GM21381 (cell line): ENCODE data around the gene CAPN15.

Source experiments
- ATAC-seq: cut with Tn5 transposase; IDR thresholded peaks from one replicate; pipeline ENCODE4 v1.9.1; 2021; ENCODE audit warnings: mild to moderate bottlenecking, moderate library complexity; ENCODE audit not compliant: unreplicated experiment

CAPN15 gene

DNA sequence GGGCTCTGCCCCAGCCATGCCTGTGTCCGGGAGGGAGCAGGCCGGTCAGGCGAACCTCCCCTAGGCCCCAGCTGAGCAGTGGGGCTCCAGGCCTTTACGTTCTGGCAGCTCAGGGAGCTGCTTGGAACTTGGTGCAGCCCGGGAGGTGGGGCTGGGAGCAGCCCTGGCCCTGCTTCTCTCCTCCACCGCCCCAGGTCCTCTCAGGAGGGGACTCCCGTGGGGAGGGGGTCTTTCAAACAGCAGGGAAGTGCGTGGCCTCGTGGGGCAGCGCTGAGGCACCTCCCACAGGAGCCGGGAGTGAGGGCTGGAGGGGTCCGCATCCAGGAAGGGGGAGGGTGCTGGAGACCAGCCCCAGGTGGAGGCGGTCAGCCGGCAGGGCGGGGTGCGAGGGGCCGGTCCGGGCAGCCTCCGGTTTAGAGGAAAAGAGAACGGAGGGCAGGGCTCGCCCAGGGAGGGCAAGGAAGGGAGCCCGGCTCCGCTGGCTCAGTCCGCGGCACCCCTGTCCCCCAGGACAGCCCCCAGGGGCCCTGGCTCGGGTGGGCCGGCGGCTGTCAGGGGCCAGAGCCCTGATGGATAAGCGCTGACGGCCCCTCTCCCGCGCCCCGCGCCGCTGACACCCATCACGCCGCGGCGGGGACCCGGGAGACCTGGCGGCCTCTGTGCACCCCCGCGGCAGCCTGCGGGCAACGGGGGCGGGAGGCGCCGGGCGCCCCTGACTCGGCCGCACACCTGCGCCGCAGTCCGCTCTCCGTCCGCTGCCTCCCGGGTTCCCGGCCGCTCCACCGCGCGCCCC is 32.1 kb downstream of the CAPN15 start:
- ATAC-seq, result no peak

DNA sequence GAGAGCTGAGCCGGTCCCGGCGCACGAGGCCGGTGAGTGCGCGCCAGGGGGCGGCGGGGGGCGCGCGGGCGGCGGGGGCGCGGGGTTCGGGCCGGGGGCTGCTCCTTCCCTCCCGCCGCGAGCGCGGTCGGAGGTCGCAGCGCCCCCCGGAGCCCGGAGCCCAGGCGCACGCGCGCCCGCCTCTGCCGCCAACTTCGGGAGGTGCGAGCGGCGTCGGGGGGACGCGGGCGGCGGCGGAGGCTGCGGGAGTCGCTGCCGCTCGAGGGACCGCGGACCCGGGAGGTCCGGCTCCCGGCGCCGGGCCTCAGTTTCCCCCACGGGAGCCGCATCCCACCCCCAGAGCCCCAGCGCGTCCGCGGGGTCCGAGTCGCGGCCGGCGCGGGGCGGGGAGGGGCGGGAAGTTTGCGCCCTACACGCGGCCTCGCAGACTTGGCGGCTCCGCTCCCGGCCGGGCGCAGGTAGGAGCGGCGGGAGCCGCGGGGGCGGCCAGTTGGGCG is 32.7 kb downstream of the CAPN15 start, which contains the start of gene PRR35:
TSS of gene PRR35 (plus strand) at position 191 of the 497 bp plus-strand sequence. CDS start 2,901 bp downstream, outside the sequence.
- no peak for ATAC-seq

DNA sequence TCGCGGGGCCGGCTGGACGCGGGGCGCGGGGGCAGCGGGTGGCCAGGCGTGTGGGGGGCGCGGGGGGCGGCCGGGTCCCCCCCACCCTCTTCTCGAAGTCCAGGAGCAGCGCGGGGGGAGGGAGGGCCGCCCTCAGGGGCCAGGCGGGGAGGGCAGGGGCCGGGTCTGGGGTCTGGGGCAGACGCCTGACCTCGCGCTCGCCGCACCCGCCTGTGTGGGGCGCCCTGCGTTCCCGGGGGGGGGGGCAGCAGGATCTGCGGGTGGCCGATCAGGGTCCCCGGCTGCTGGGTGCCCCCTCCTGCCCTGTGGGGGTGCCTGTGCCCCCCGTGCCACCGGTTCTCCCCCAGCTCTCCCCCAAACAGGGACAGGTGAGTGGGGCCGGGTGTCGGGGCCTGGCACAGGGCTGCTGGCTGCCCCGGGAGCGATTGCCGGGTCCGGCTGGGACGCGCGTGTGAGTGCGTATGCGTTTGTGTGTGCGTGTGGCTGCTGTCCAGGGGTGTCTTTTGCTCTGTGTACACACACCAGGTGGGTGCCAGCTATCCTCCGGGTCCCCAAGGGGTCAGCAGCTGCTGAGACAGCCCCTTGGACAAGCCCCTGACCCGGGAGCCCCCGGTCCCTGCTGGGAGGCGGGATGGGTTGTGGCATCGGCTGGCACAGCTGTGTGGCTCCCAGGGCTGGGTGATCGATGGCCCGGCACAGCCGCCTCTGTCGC is 33.3 kb downstream of the CAPN15 start:
- no peak for ATAC-seq

DNA sequence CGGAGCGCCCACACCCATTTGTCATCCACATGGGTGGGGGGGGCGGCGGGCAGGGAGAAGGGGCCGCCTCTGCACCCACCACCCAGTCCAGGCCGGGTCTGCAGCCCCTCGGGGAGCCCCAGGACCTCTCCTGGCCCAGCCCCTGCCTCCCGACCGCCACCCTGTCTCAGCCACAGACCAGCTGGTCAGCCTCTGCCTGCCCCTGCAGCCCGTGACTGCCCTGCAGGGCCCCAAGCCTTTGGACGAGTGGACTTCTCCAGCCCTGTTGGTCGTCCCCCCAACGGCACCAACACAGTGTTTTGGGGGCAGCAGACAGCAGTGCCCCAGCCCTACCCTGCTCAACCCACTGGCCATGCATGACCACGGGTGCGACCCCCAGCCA is 33.9 kb downstream of the CAPN15 start:
- ATAC-seq, result no peak

DNA sequence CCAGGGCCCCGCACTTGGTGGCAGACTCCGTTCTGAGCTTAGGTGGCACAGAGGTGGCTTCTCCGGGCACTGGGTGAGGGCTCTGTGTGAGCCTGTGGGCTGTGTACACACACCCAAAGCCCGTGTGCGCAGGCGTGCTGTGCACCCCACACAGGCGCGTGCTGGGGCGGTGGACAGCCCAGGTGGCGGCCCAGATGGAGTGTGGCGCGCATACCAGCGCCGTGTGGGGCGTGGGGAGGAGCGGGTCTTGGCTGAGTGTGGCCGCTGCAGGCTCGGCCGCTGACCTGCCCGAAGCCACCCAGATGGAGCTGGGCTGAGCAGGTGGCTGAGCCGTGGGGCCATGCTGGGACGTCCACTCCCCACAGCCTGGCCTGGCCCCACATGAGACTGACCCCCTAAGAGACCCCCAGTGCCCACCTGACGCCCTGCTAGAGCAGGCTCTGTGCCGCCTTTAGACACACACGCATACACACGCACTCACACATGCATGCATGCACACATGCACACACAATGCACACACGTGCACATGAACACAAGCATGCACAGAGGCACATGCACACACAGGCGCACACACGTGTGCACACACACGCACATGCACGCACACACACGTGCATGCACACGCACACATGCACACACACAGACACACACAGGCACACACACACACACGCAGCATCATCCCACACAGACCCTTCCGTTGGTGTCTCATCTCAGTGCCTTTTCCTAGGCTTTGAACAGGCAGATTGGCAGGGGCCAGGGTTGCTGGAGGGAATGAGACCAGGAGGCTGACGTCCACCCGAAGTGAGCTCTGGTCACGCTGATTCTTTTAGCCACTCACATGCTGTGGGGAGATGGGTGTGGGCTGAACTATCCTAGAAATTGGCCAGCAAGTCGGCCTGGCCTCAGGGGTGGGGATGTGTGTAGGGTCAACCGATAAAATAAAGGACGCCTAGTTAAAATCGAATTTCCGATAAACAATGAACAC is 34.7 kb downstream of the CAPN15 start:
- no peak for ATAC-seq

DNA sequence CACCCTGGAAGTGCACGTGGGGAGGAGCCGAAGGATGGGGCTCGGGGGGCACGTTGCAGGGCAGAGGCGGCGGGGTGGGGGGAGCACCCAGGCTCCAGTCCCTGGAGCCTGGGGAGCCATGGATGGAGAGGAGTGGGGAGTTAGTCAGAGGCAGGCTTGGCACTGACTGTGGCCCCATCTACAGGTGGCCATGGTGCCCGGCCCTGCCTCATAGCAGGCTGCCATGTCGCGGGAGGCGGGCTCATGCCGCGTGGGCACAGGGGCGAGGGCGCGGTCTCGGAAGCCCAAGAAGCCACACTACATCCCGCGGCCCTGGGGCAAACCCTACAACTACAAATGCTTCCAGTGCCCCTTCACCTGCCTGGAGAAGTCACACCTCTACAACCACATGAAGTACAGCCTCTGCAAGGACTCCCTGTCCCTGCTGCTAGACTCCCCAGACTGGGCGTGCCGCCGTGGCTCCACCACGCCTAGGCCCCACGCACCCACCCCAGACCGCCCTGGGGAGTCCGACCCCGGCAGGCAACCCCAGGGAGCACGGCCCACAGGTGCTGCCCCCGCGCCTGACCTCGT is 35.6 kb downstream of the CAPN15 start:
- no peak for ATAC-seq

DNA sequence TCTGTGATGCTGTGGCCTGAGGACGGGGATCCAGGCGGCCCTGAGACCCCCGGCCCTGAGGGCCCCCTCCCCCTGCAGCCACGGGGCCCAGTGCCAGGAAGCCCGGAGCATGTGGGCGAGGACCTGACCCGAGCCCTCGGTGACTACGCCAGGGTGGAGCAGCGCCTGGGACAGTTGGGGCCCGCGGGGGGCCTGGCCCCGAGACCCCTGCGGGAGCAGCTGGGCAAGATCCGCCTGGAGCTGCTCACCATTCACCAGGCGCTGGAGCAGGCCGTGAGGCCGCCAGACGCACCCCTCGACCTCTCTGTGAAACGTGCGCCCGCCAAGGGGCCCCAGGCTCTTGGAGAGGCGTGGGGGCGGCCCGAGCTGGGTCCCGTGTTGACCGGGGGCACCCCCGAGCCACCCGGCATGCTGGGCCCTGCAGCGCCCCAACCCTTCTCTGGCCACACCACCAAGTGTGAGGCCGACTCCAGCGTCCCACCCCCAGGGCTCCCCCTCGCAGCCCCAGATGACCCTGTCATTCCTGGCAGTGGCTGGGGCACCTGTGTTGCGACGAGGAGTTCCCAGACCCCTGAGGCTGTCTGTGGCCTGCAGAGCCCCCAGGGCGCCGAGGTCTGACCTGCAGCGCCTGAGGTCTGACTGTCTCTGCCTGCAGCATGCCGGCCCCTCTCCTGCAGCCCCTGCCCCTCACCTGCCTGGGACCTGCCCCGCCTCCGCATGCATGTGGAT is 37.3 kb downstream of the CAPN15 start:
- no peak for ATAC-seq

DNA sequence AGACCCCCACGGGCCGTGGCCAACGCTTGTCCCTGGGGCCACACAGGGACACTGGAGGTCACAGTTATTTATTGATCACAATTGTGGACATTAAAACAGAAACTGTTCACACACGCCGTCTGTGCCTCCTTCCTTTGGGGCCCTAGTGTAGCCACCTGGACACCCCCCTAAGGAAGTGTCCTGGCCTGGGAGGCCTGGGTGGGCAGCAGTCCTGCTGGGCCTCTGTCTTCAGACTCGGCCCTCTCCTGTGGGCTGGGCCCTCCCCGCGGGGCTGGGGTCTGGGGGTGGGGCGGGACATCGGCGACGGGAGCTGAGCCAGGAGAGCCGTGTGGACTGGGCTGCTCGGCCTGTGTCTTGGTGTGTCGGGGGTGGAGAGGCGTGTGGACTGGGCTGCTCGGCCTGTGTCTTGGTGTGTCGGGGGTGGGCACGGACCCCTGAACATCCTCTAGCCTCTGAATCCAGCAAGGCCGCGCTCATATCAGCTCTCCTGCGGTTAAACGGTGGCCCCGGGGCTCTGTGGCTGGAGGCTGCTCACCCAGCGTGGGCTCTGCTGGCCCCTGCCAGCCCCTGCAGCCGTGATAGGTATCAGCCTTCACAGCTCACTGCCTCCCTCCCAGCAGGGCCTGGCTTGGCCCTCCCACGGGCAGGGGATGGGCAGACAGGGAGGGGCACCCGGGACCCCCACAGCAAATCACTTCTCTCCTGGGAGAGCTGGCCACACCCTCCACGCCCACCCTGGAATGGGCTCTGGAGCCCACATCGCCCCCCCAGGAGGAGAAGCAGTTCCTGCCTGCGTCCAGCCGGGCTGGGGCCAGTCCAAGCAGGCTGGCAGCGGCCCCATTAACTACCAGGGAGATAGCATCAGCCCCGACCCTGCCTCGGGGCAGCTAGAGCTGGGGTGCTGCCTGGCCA is 38.2 kb downstream of the CAPN15 start:
- ATAC-seq, result no peak

DNA sequence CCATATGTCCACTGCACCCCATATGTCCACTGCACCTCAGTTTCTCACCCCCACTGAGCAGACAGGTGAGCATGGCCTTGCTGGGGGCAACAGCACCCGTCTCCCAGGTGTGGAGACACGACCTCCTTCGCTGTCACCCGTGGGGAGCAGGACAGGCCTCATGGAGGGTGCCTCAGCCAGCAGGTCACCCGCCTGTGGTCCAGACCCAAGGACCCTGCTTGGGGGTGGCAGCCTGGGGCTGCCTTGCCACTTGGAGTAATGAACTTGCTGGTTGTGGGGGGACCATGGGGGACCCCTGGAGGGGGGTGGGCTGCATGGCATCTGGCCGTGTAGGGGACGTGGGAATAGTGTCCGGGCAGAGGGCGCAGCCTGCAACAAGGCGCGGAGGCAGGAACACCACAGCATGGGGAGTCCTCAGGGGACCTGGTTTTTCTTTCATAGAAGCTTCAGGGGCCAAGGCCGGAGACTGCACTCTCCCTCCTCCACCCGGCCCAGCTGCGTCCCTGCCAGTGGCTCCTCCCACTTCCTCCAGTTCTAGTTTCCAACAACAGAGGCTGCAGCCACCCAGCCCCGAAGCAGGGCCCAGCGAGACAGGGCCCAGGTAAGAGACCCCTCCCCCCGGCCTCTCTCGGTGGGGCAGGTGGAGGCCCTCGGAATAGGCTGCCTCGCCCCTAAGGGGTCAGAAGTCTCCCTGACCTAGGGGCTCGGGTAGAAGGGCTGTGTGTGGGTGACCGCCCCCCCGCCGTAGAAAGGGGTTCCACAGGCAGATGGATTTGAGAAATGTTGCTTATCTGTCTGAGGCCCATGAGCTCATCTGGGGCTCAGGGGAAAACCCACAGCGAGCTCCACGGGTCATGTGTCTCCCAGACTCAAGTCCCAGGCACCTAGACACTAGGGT is 39.2 kb downstream of the CAPN15 start, which contains the start of gene NHLRC4:
TSS of gene NHLRC4 (plus strand) at position 531 of the 898 bp plus-strand sequence. CDS start 1,043 bp downstream, outside the sequence.
- ATAC-seq, result no peak

DNA sequence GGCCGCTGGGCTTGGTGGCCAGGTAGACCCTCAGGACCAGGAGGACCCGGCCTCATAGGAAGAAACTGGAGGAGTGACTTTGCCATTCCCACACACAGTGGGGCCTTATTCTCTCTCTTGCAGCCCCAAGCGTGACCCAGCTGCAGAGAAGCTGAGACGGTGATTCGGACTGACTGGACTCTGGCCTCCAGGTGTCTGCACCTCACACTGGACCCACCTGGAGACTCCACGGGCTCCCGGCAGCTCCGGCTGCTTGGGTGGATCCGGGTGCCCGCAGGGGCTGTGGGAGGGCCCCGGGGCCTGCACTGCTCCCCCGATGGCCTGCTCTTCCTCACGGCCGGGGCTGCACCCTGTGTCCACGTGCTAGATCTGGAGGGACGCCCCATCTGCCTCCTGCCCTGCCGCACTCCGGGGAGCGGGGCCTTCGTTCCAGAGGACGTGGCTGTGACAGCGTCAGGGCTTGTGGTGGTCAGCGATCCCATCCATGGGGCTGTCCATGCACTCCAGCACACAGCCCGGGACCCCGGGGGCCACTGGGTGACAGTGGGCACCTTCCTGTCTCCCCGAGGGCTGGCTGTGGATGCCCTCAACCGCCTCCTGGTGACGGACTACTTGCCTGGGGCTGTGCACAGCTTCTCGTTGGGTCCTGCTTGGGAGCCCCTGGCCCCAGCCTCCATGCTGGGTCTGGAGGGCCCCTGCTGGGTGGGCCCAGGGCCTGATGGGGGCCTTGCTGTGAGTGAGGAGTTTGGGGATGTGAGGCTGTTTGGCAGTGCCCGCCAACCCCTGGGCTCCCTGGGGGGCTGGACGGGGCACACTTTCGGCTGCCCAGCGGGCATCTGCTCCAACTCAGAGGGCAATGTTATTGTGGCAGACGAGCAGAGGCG is 40.1 kb downstream of the CAPN15 start:
- ATAC-seq, result no peak

DNA sequence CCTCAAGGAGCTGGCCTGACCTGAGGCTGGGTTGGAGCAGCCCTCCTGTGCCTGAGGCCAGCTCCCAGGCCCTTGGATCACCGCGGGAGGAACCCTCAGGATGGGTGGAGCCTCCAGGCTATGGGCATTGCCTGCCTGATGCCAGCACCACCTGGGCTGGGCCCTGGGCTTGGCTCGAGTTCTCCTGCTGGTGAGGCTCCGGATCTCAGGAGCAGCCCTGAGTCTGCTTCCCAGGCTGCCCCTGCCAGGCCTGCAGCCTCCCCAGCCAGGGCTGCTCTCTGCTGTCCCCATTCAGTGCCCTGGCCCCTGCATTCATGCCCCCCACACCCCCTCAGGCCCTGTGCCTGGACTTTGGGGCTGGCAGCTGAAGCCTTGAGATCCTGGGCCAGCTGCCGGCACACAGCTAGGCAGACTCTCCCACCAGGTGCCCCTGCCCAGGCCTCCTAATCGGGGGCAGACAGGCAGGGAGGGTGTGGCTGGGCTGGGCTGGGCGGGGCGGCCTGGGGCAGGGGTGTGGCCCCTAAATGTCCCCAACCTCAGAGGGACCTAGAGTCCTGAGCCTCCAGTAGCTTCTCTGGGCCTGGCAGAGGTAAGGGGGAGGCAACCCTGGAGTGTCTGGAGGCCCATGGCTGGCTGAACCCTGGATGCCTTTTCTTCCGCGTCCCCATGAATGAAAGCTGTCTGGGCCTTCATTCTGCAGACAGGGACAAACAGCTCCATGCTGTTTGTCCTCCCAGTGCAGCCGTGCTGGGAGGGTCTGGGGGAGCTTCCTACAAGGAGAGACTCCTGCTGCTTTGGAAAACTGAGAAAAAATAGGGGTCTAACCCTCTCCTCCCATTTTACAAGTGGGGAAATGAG is 41.1 kb downstream of the CAPN15 start:
- no peak for ATAC-seq

DNA sequence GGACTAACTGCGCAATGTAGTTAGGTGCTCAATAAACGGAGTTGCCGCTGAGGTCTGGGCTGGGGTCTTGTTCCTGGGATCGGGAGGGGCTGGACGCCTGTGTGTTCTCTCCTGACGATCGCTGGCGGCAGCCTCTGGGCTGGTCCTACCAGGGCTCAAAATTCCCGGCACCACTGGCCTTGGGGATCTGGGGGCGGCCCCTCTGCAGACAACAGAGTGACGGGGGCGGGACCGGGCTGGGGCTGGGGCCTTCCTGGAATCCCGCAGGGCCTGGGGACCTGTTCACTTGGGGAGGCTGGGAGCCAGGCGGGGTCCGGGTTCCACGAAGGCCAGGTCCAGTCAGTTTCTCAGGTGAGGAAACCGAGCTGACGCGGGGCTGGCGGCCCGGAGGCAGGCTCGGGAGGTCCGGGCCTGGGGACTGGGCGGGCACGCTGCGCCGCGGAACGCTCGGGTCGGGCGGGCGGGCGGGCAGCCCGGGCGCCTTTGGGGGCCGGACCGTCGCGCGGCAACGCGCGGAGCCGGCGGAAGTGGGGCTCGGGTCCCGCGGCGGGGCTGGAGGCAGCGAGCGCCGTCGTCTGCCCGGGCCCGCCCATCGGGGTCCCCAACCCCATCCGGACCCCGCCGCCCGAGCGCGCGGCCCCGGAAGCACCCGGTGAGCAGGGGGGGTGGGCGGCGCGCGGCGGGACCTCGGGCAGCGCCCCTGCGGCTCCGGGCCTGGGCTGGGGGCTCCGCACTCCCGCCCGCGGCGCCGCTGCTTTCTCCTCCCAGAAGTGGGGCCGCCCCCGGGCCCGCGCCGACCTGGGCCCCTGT is 42.1 kb downstream of the CAPN15 start, which contains the start of gene PIGQ:
TSS of gene PIGQ (plus strand) at position 524 of the 810 bp plus-strand sequence. CDS start 4,107 bp downstream, outside the sequence.
- ATAC-seq, result peak; percentile 57

DNA sequence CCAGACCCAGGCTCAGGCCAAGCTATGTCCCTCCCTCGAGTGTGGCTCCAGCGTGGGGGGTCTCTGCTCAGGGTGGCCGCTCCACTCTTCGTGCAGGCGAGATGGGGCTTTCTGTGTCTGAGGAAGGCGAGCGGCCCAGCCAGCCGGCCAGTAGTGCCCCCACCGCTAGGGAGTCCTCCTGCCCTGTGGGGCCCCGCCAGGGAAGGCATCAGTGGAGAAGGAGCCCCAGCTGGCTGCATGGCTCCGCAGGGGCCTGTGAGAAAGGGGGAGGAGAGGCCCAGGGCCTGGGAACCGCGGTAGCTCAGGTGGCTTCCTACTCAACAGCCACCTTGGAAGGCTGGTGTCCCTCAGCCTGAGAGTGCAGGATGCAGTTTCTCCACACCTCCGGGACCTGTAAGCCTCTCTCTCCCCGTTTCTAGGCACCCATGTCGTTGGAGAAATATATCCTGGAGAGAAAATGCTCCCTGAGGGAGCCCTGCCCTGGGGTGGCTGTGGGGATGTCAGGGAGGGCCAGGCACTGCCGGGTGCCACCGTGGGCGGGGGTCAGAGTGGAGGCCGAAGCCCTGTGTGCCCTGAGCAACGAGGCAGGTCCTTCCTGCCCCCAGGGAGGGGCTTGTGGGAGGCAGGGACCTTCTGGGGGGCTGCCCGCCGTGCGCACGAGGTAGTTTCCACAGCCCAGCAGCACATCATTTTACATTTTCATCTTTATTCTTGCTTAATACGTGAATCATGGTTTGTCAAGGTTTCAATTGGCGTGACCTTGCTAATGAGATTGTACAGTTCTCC is 45.5 kb downstream of the CAPN15 start:
- ATAC-seq, result no peak
